Glomerular visceral epithelial cell (primary cell): ENCODE measurements around the gene PHGDH.
"Not testable (repeated sequence)": the region's sequence is repeated elsewhere in the genome, so short reads cannot be mapped to it uniquely, and the experiment has no call there.

ENCODE experiments used
- DNase-seq: peaks from one replicate; pipeline ENCODE4 v3.0.0-alpha.2; 2016; ENCODE audit errors: extremely low spot score

PHGDH gene

GRCh38 chr1:119766374-119766794 is 54.6 kb downstream of the PHGDH start:
- no peak for DNase-seq

GRCh38 chr1:119767486-119767885 is 55.8 kb downstream of the PHGDH start:
- no peak for DNase-seq

DNA sequence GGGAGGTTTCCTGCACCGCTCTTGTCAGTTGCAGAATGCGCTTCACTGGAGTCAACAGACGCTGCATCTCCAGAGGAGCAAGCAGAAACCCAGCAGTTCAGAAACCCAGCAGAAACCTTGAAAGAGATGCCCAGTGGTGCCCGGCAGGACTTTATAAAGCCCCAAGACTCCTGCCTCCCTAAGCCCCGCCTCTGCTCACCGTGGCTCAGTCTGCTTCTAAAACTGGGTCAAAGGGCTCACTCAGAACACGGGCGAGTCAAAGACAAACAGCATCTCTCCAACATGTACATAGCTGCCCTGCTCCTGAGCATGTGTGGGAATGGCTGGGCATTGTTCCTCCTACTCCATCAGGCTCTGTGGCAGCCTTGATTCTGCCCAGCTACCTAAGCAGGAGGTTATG is 57.0 kb downstream of the PHGDH start, which contains the start of gene HMGCS2:
HMGCS2 (minus strand) TSS at position 128 of the 400 bp plus-strand sequence; CDS start at position 67, 61 bp downstream.
- no peak for DNase-seq

GRCh38 chr1:119771016-119771415 is 59.3 kb downstream of the PHGDH start:
- peak; percentile 23 for DNase-seq

- no peak for DNase-seq
Observed at GRCh38 chr1:119771770-119772169, 60.0 kb downstream of the PHGDH start.

DNA sequence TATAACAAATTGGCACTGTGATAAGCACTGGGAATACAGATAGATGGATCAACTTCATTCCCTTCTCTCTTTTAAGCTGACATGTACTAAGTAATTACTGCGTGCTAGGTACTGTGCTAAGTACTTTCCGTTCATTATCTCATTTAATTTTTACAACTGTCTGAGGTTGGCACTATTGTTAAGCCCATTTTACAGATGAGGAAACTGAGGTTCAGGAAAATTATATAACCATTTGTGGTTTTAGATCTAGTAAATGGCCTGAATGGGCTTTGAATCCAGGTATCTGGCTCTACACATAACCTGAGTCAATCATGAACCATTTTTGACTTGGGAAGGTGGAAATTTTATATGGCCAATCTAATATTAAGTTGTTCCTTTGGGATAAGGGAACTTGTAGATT is 60.6 kb downstream of the PHGDH start:
- no peak for DNase-seq

DNA sequence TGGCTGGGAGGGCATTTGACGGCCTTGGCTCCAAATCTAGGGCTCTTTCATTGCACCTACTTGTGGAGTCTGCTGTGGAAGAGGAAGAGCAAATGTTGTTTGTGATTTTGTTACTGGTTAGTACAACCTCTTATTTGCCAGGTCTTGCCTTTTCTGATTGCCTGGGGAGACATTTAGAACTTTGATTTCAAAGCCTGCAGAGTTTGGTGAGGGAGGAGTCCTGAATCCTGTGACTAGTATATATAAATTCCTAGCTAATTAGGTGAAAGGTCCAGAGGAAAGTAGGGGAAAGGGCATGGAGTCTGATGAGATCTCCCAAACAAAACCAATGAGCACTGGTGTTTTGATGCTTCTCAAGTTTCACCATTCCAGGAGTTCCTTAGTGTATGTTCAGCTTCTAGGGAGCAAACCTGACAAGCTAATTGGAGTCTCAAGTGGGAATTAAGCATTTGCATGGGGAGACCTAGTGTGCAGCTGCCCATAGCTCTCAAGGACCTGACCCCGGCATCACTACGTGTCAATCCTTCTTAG is 62.0 kb downstream of the PHGDH start:
- DNase-seq = no peak

GRCh38 chr1:119774746-119775490 is 63.2 kb downstream of the PHGDH start:
- no peak for DNase-seq

DNA sequence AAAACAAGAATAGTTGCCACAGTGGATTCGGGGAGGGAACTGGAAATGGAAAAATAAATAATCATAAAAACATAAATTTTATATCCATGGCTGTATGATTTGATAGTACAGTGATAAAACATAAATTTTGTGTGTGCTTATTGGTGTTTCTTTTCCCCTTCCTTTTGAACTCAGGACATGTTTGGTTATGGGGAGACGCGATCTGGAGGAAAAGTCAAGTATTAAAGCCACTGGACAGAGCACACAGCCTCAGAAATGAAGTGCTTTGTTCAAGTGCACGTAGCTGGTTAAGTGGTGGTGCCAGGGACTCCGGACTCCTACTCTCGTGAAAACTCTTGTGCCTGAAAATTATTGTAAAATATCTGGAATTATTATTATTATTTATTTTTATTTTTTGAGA is 66.6 kb downstream of the PHGDH start:
- no peak for DNase-seq

DNA sequence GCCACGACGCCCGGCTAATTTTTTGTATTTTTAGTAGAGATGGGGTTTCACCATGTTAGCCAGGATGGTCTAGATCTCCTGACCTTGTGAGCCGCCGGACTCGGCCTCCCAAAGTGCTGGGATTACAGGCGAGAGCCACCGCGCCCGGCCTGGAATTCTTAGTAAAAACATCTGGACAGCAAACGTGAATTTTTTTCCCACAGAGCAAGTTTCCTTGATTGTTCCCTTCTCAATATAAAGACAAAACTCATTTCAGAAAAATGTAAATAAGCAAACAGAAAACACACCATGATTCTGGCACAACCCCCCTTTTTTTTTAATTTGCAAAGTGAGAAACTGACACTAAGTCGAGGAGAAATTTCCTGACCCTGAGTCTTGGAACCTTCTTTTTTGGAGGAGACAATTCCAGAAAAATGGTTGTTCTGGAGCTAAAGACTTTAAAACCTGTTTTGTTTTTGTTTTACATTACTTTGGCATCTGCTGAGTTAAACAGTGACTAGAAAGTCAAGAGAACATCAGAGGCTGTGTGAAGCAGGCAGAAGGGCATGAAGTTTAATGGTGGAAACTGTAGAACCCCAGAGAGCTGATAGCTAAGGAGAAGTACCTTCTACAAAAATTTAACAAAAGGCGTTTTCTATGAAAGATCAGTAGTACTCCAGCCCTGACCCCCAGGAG is 67.3 kb downstream of the PHGDH start:
- no peak for DNase-seq

GRCh38 chr1:119779869-119780356 is 68.2 kb downstream of the PHGDH start:
- no peak for DNase-seq

DNA sequence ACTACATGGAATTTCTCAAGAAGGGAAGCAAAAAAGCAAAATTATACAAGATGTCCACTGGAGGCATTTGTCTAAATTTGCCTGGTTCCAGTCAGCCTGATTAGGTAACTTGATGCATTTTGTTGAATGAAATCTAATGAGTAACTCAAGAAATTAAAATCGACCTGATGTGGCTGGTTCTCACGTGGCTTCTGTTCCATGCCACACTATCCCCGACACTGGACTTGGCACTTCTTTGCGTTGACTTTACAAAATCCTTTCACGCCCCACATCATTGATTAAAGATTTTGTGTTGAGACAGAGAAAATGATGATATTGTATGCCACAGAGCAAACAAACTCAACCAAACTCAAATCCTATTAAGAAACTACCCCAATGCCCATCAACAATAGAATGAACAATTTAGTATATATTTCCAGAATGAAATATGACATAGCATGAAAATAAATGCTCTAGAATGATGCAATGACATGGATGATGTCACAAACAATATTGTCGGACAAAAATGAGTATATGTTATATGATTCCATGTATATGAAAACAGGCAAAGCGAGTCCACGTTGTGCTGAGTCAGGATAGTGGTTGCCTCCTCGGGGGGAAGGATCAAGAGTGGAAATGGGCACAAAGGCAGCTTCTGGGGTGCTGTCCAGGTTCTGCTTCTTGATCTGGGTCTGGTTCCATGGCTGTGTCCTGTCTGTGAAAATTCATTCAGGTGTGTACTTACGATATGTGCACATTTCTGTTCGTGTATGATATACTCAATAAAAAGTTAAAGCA is 69.9 kb downstream of the PHGDH start:
- DNase-seq = no peak

GRCh38 chr1:119782631-119783325 is 71.0 kb downstream of the PHGDH start:
- no peak for DNase-seq

- no peak for DNase-seq
Observed at GRCh38 chr1:119783354-119784185, 71.8 kb downstream of the PHGDH start.

DNA sequence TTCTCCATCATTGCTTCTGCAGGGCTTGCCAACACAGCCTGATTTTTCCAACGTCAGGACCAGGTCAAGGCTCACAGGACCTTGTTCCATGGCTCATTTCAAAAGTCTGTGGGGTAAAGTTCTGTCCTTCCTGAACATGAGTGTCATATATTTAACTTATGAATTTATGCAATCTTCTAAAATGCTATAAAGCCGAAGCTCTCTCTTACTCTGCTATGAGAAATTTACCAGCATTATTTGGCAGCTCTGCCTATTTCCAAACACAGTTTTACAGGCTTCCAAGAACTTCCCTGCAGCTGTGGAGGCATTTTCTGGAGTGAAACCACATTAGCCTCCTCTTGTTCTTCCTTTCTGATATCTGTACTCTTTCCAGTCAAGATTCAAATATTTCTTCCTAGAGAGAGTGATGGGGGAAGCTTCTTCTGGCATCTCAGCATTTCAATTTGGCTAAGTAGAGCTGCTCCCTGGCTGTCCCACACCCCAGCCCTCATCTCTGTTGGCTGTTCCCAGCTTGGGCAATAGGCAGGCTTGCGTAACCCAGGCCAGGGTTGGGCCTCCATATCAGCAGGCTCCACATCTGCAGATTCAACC is 72.6 kb downstream of the PHGDH start:
- no peak for DNase-seq

GRCh38 chr1:119786046-119786445 is 74.3 kb downstream of the PHGDH start:
- not testable (repeated sequence) for DNase-seq

DNA sequence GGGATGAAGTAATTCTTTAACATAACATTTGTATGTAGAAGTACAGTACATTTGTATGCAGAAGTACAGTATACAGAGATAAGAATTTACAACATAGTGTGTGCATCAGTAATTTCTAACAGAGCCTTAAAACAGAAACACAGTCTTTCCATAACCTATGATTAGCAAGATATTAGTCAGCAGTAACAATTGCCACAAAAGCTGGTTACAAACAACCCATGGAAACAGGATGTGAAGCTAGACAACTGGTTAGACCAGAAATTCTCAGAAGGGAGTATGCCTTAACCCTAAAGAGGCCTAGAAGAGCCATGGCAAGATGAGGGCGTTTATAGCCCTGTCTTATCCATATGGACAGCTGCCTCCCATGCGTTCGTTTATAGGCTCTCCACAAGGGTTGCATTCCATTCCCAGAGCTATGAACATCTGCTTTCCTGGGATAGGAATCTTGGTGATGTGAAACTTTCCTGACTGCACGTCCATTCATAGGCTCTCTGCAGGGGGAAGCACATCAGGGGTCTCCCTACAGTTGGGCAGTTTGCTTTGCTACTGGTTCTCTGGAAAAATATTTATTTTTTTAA is 74.8 kb downstream of the PHGDH start:
- DNase-seq = not testable (repeated sequence)

DNA sequence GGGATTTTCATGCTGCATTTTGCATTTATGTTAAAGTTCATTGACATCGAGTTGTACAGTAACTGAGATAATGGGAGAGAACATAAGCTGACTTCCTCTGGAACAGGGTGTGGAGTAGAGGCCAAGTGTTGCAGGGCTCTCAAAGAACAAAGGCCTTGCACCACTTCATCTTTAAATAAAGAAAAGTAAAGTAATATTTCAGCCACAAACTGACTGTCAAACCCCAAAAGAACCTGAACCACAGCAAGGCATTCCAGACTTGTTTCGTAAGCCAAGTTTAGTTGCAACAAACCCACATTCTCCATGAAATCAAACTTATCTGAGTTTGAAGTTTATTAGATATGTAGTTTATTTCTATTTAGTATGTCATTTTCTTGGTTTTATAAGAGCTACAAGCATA is 76.0 kb downstream of the PHGDH start:
- no peak for DNase-seq

DNA sequence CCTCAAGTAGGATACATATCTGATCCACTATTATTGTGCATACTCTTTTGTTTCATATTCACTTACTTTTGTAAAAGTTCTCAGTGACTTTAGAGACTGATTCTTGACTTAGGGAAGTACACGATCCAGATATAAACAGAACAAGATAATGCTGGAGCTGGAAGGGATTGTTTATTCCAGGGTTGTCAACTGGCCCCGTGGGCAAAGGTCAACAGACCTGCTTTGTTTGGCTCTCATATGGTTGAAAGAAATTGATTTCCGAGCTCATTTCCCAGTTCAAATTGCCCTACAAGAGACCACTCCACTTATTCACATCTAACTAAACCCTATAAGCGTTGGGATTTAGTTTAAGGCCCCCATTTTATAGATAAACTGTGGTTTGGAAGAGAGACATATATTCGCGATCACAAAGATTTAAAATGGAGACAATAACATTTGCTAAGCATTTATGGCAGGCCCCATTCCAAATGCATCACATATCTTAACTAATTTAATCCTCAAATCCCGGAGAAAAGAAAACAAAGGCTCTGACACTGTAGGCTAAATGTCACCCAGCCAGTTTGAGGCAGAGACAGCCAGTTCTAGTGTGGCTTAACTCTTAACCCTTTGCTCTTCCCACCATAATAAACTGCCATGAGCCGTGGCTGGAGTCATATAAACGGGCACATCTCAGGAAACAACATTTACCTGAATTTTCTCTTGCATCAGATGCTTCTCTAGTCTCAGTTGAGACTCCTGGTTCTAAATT is 78.9 kb downstream of the PHGDH start:
- no peak for DNase-seq
